ENCODE measurements around the gene USP11.

USP11 gene

GRCh38 chrX:47226071-47226470 lies 6.7 kb upstream of the USP11 start:
- DNase-seq = no peak

GRCh38 chrX:47226531-47227333 lies 6.1 kb upstream of the USP11 start:
- DNase-seq = no peak

GRCh38 chrX:47227334-47227583 lies 5.5 kb upstream of the USP11 start:
- no peak for DNase-seq

GRCh38 chrX:47228550-47229270 lies 4.1 kb upstream of the USP11 start:
- no peak for DNase-seq

- DNase-seq = no peak
Observed at GRCh38 chrX:47229427-47229826, 3.4 kb upstream of the USP11 start.

GRCh38 chrX:47230136-47230868 lies 2.5 kb upstream of the USP11 start:
- no peak for DNase-seq

- no peak for DNase-seq
Observed at GRCh38 chrX:47231167-47231566, 1.6 kb upstream of the USP11 start.

- DNase-seq = no peak
Observed at GRCh38 chrX:47232197-47232802, 509 bp upstream of the USP11 start.

GRCh38 chrX:47233333-47234113 lies 714 bp downstream of the USP11 start:
- peak; percentile 94 for DNase-seq

- DNase-seq = no peak
Observed at GRCh38 chrX:47234583-47234982, 1.8 kb downstream of the USP11 start.

GRCh38 chrX:47235691-47236103 lies 2.9 kb downstream of the USP11 start:
- DNase-seq = no peak

GRCh38 chrX:47239199-47239598 lies 6.4 kb downstream of the USP11 start:
- DNase-seq = no peak

- no peak for DNase-seq
Observed at GRCh38 chrX:47239898-47240545, 7.2 kb downstream of the USP11 start.

- no peak for DNase-seq
Observed at GRCh38 chrX:47240619-47241018, 7.8 kb downstream of the USP11 start.

- DNase-seq = no peak
Observed at GRCh38 chrX:47241201-47242011, 8.6 kb downstream of the USP11 start.

GRCh38 chrX:47242321-47242720 lies 9.5 kb downstream of the USP11 start:
- no peak for DNase-seq

GRCh38 chrX:47243351-47243750 lies 10.5 kb downstream of the USP11 start:
- no peak for DNase-seq

GRCh38 chrX:47244676-47245075 lies 11.9 kb downstream of the USP11 start:
- DNase-seq = no peak

GRCh38 chrX:47245156-47245555 lies 12.3 kb downstream of the USP11 start:
- DNase-seq = no peak

- peak; percentile 47 for DNase-seq
Observed at GRCh38 chrX:47247206-47247998, 14.6 kb downstream of the USP11 start.

- DNase-seq = no peak
Observed at GRCh38 chrX:47247999-47248320, 15.2 kb downstream of the USP11 start.
